COR-L47 (cell line): ENCODE data around the gene NTRK2.

Experiments
- DNase-seq: peaks from one replicate; lab custom pipeline; 2025; lab: John Stamatoyannopoulos, UW

The NTRK2 gene

DNA sequence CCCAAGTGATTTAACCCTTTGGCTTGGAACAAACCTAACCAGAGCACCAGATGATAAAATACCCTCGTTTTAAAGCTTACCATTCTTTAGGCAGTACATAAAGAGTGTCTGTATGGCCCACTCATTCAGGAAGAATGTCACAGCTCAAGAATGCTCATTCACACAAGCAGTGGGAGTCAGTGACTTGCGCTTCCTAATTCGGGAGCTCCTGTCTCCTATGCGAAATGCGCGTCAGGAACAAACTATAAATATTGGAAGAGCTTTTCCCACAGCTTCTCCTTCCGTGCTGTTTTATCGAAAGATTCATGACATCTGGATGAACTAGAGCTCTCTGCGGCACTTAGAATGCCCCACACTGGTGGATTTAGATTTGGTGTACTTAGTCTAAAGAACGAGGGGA is 66.6 kb downstream of the NTRK2 start:
- DNase-seq: no peak

DNA sequence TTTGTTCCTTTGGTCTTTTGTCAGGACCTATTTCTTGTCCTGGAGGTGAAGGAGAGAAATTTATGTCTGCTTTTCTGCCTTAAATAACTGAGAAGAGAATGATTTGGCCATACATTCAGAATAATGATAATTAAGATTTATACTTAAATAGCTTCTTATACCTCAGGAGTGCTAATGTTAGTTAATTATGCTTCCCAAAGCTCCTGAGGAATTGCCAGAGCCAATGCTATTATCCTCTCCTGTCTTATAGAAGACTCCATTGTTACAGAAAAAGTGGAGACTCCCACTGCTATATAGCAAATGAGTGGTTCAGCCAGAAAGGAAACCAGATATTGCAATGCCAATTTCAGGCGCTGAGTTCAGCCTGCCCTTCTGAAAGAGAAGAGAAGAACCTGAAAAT is 67.0 kb downstream of the NTRK2 start:
- no peak for DNase-seq

DNA sequence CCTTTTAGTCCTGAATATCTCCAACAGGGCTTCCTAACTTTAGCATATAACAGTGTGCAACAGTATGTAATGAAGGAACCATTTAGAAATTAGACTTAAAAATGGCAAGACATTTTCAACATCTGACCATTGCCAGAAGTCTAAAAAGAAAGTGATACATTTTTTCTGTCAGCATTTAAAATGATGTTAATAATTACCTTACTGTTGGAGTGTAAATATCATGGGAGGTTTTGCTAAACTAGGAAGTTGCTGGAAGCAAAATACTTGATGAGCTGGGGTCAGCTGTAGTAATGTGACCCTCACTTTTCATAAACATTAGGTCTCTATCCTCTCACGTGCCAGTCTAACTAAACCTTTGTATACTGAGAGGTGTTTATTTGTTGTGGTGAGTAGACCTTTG is 68.8 kb downstream of the NTRK2 start:
- DNase-seq: no peak

DNA sequence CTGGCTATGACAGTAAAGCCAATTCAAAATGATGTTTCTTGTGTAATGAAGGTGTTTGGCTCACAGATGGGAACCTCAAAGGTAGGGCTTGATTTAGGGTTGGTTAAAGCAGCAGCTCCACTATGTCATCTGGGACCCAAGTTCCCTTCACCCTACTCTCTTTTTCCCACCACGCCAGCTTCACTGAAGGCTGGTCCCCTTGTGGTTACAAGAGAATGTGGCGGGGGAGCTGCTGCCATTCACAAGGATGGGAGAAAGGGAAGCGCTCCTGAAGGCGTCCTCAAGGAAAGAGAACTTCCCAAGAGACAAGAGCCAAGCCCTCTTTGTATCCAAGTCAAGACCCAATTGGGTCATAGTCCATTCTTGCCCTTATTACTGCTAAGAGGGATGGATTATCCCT is 72.7 kb downstream of the NTRK2 start:
- DNase-seq: no peak

DNA sequence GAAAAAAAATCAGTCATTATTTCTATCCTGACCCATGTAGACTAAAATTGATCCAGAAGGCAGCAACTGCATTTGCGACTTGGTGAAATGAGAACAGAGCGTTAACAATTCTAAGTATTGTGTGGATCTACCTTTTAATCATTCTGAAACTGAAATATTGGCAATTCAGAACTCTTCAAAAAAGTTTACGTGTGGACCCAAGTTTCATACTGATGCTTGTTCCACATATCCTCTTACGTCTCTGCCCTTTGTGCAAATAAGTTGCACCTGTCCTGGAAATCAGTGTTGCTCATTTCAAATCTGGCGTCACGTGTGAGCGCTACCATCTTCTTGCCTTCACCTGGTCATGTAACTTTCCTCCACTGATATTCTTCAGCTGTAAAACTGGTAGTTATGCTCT is 74.7 kb downstream of the NTRK2 start:
- no peak for DNase-seq

DNA sequence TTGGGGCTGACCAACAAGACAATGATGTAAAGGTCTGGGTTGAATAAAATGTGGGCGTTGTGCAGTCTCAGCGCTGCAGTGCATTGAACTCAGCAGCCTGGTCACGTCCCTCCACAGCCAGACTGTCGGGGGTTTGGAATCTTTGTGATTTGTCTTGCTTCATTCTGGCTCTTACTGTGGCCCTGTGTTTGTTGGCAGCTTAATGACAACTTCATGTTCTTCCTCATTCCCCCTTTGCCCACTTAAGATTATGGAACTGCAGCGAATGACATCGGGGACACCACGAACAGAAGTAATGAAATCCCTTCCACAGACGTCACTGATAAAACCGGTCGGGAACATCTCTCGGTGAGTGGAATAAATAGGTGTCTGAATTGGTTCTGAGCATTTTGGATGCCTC is 75.2 kb downstream of the NTRK2 start:
- no peak for DNase-seq

DNA sequence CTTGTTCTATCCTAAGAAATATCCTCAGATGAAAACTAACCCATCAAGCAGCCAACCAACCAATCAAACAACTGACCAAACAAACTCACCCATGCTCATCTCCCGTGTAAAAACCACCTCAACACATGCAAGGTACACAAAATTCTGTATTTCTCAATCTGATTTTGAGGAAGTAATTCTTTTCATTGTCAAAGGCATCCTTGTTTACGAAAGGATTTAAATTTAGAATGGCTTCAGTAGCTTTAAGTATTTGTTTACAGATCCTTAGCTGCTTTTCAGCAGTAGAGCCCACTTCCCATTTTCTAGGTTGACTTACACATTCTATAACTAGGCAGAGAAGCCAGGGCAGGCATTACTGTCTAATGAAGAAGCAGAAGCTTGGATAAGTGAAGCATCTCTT is 78.6 kb downstream of the NTRK2 start:
- no peak for DNase-seq

DNA sequence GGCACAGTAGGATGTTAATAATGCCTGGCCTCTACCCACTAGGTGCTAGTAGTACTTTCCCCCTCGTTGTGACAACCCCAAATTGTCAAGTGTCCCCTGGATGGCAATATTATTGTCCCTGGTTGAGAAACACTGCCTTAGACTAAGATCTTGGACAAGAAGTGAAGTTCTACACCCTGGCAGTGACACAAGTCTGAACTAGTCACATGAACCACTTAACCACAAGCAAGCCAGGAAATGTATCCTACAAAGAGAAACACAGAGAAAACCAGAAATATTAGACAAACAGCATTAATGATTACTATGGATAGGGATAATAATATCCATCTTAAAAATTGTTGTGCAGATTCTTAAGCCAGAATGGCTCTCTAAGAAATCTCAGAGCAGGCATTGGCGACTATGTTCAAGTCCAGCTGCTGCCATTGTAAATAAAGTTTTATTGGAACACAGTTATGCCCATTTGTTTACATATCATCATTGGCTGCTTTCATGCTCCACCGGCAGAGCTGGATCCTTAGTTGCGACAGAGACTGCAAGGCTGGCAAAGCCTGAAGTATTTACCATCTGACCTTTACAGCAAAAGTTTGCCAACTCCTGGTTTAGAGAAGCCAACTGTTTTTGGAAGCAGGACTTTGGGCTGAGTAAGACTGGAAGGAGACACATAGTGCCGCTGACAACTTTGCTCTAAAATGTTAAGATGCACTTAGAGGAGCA is 80.8 kb downstream of the NTRK2 start:
- no peak for DNase-seq

DNA sequence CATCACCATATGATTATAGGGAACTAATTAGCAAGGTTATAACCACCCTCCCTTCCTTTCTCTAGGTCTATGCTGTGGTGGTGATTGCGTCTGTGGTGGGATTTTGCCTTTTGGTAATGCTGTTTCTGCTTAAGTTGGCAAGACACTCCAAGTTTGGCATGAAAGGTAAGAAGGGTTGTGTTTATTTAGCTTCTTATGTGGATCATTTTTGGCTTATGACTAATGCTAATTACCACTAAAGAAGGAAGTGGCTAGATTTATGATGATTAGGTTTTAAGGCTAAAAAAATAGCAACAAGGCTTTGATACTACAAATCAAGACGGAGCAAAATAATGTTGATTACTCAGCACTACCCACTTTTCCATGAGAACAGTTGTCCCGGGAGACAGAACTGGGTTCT is 82.4 kb downstream of the NTRK2 start:
- no peak for DNase-seq

DNA sequence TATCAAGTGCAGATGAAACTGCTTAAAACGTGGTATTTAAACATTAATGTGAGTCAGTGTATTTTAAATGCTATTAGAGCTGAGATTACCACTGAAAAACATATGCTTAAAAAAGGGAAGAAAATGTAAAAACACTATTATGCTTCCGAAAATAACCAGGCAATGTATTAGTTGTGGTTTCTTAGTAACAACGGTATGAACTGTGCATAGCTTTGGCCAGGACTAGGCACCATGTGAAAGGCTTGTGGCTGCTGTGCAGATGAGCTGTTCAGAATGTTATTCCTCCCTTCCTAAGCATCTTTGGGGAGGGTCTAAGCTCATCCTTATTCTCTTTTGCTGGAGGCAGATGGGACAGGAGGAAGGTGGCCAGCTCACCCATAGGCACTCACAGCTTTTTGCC is 84.9 kb downstream of the NTRK2 start:
- DNase-seq: no peak

DNA sequence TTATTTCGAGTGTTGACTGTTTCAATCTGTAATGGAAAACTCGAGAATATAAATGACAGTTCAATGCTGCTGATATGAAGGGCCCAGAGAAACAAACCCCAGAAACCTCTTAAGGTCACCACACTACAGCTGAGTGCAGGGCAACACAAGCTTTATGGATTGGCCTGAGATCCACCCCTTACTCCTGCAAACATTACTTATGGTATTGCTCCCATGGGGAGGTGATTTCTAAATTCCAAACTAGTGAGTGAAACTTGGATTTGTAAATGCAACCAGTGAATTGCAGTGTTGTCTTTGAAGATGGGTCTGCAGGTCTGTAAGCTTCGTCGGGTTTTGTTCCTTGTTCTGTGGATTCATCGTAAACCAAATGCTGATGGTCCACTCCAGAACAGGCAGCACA is 85.4 kb downstream of the NTRK2 start:
- DNase-seq: no peak

DNA sequence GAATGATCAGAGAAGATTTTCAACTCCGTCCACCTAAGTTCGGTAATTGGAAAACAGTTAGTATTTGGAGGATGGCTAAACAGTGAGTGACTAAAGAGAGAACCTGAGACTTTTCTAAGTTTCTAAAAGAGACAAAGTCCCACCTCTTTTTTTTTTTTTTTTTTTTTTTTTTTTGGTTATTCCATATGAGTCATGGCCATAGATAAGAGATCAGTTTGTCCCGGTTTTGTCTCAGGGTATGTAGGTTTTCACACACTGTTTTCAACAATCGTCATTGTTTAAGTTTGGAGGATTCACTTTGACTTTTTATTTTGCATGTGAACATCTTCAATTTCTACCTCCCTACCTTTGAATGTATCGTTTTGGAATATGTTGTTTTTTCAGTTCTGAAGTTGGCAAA is 85.9 kb downstream of the NTRK2 start:
- no peak for DNase-seq

DNA sequence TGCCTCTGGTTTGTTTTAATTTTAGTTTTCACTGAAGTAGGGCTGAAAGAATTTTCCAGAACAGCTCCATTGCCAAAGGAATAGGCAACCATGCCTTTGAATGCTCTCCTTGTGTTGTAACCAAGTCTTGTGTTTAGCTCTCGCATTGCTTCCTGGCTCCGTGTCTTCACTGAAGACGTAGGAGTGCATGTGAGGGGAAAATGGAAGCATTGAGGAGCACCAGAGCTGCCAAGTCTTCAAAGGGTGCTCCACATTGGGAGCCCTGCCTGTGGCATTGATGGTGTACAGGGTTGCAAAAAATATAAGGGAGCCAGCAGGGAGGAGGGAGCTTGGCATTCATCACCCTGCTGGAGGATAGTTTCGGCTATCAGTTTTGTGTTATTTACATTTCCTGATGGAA is 86.6 kb downstream of the NTRK2 start:
- DNase-seq: no peak

DNA sequence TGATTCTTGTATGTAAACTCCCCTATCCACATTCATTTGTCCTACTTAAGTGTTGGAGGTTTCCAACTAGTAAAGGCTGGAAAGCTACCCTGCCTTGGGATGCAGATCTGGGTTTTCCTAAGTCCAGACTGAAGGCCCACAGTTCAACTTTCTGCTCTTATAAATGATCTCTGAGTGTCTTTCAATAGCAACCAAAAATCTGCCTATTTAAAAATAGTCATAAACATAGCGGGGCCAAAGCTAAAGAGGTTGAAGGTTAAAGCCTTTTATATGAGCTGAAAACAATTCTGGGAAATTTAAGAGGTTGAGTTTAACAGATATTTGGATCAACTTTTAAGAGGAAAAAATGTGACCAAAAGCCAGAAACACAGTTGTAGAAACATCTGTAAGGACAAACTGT is 87.2 kb downstream of the NTRK2 start:
- DNase-seq: no peak

DNA sequence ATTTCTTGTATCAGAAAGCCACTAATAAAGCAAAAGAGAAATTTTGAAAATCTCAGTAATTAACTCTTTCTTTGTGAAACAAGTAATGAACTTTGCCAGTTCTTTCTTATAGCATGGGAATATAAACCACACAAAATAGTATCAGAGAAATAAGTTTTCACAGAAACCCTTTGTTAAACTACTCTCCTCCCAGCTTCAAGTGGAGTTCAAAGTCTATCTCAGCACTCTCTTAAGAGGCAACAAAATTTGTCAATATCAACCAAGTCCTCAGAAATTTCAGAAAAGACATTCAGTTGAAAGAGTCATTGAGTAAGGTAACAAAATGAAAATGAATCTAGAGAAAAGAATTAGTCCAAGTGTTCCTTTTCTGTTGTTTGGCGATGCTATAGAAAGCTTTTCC is 89.3 kb downstream of the NTRK2 start:
- no peak for DNase-seq

DNA sequence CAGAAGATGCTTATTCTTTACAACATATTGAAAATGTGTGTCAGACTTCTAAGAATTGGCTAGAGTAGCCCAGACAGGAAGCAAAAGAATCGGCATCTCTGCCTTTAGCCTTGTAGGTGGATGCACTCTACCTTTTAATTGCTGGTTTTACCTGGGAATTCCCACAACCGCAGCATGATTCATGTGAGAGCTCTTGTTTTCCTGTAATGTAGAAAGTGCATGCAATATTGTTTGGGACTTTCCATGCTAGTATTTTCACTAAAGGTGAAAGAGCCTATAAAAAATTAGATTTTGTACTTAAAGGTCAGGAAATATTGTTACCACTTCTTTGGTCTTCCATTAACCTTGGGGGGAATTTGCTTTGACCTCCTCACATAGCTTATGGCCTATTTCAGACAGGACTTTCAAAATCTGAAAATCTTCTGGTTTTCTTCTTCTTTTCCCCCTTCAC is 89.8 kb downstream of the NTRK2 start:
- no peak for DNase-seq

DNA sequence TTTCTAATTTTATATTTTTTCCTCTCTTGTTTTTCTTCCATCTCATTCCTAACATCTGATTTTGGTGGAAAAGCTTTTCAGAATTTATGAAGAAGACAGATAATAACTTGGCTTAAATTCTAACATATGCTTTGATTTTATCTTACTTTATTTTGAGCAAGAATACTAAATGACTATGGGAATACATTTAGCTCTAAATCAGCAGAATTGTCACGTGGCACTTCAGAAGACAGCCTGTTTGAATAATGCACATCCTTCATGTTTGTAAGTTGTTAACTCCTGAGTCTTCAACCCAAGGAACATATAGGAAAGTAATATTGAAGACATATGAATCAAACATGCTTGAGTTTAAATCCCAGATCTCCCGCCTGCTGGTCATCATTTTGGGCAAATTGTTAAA is 90.3 kb downstream of the NTRK2 start:
- no peak for DNase-seq

DNA sequence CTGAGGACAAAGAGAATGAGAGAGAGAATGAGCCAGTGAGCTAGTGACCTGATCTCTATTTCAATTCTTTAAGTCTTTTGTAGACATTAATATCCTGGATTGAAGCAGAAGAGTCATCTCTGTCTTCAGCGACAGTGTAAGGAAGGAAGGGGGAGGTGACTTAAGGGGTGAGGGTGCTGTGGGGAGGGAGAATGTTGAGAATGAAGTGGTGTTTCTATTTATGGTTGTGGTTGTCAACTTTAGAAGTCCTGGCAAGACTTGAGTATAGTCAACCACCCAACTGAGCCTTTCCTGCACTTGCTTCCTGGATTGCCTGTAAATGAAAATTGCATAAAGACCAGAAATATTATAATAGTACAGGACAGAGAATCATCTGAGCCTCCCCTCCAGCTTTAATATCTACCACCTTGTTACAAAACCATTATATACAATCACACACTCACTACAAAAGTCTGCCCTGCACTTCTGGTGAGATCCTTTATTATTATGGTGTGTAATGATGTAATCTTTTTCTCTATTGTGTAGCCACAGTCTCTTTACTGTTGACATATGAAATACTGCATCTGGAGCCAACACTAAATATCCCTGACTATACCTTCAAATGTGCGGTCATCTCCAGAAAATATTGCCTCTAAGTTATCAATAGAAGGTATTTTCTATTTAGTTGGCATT is 91.7 kb downstream of the NTRK2 start:
- DNase-seq: no peak

DNA sequence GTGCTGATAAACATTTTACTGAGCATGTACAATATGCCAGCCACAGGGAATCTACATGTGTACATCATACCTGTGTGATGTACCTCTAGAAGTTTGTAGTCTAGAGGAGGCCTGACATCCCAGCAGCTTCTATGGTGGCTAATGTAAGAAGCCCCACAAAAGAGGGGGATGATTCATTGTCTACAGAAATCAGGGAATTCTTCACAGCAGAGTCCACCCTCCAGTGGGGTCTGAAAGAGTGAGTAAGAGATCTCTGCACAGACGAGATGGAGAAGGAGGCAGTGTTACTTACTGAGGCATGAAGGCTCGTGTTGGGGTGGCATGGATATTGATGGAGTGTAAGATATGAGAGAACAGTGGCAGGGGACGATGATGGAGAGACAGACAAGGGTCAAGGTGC is 103.0 kb downstream of the NTRK2 start:
- DNase-seq: no peak

DNA sequence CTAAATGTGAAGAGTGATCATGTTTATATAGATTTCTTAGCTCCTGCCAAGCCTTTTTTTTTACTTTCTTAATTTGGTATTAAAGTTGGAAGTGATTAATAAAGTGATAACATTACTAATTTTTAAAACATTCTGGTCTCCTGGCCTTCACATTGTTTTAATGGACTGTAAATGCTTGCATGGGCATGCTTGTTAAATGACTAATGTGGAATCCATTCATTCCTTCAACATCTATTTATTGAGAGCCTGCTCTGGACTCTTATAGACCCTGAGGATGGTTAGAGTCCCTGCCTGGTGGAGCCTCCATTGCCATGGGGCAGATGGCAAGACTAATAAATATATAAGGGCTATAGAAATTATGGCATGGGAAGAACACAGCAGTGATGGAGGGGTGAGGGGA is 103.5 kb downstream of the NTRK2 start:
- DNase-seq: no peak

DNA sequence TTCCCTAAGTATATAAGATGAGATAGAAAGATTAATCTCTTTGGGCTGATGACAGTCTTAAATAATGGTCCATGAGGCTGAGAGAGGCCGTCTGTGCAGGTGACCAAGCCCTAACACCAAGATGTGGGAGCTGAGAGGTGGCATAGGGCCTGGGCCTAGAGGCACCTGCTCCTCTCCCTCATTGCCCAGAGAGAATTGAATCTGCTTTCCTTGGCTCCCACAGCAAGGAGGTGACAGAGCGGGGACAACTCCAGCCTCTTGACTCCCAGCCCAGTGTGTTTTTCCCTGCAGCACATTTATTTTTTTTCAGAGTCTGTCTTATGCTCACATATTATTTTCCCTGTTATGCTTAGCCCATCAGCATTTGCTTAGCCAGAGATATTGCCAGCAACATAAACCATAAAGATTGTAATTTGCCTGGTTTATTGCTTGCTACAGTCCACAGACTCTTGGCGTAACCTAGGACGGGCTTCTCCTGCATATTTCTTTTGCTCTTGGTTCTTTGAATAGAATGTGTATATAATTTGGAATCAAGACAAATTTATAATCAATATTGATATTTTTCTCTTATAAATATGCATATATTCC is 105.6 kb downstream of the NTRK2 start:
- no peak for DNase-seq

DNA sequence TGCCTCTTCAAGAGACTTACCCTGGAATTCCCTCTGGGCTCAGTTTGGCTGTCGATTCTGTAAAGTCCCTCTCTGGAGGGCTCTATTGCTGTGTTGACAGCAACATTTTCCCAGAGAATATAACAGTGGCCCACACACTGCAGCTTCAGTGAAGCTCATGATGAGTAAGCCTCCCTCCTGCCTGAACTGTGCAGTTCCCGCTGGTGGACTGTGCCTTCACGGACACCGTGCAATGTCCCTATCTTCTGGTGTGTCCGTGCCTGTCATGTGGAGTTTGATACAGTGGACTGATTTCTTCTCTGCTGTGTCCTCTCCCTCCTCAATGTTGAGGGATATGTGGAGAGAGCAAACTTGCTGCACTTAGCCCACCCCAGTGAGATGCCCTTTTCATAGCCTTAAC is 109.0 kb downstream of the NTRK2 start:
- no peak for DNase-seq

DNA sequence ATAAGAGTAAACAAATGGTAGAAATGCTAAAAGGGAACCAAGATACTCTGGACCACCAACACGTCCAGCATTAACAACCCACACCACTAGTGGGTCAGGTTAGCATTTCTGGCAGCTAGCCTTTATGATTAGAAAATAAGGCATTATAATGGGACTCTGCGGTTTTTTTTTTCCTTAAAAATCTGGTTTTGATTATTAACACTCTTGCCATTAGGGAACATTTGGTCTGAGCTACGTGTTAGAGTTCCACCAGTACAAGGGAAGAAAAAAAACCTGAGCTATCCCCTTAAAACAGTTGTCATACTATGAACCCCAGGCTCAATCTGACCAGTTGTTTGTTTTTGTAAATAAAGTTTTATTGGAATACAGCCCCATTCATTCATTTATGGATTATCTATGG is 110.4 kb downstream of the NTRK2 start:
- no peak for DNase-seq

DNA sequence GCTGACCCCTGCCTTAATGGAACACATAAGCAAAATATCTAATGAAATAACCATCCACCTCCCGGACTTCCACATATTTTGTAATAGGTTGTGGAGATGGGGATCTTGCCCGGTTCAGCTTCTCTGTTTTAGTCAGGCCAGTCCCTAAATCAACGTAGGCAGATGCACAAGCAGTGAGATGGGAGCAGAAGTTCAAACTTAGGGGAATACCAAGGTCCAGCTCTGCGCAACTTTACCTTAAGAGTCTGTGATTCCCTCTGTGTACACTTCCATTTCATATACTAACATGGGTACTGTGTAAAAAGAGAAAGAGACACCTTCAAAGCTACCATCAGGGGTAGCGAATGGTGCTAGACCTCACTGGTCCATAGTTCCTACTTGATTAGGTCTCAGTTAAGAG is 110.9 kb downstream of the NTRK2 start:
- no peak for DNase-seq
